ENCODE data around the gene IL5.
"Not testable (repeated sequence)": the region's sequence is repeated elsewhere in the genome, so short reads cannot be mapped to it uniquely, and the experiment has no call there.

The IL5 gene

DNA sequence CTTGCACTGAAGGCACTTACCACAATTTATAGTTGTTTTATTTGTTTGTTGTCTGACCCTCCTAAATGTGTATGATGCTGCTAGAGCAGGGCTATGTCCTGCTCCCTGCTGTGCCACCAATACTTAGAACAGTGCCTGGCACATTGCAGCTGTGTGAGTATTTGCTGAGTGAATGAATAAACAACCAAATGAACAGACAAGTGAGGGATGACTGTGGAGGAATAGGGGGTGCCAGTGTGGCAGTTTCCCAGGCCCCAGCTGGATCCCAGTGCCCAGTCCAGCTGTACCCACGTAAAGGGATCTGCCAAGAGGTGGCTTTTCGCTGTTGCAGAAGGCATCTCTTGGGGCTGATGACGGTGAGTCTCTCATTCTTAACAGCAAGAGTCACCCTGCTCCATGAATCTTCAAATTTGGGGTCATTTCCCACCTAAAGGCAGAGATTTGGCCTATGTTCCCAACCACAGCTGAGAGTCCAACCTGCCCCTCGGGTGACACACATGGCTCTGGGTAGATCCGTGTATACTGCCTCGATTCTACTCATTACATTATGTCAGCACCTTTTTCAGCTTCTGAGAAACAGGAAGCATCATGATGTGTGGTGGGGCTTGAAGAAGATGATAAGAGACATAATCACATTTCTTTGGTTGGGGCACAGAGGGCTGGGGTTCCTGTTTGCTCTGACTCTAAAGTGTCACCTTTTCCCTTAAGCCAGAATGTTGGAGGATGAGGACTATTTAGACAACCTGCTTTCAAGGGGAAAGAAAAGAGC, 14.3 kb downstream of the IL5 start:
- FAIRE-seq: no peak

DNA sequence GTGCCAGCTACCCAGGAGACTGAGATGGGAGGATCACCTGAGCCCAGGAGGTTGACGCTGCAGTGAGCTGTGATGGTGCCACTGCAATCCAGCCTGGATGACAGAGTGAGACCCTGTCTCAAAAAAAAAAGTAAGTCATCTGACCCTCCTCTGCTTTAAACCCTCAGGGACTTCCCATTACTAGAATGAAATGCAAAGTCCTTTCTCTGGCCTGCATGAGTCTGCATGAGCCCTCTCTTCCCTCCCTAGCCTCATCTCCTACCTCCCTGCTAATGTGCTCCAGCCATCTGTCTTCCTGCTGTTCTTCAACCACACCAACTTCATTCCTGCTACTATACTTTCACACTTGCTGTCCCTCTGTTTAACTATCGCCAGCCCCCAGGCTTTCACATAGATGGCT, 15.3 kb downstream of the IL5 start:
- no peak for FAIRE-seq

DNA sequence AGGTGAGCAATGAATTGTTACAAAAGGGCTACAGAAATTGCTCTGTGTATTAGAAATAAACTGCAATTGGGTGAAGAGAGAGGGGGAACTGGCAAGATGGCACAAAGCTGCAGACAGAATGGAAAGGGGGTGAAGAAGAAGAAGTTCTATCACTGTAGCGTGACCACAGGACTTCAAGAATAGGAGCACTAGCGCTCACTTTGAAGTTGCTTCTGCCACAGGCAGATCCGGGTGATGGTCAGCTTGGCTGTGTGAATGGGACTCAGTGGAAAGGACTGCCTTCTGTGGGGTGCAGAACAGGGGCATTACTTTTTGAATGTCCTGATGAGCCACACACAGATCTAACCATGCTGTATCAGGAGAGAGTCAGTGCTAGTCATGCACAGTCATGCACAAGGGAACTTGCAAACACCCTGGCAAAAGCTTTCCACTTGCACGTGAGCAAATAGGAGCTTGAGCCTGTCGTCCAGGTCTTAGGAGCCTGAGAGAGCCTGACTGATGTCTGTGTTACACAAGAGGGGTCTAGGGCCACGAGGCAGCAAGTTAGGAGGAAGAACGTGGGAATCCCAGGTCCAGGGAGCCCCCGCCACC, 16.3 kb downstream of the IL5 start:
- FAIRE-seq: no peak

DNA sequence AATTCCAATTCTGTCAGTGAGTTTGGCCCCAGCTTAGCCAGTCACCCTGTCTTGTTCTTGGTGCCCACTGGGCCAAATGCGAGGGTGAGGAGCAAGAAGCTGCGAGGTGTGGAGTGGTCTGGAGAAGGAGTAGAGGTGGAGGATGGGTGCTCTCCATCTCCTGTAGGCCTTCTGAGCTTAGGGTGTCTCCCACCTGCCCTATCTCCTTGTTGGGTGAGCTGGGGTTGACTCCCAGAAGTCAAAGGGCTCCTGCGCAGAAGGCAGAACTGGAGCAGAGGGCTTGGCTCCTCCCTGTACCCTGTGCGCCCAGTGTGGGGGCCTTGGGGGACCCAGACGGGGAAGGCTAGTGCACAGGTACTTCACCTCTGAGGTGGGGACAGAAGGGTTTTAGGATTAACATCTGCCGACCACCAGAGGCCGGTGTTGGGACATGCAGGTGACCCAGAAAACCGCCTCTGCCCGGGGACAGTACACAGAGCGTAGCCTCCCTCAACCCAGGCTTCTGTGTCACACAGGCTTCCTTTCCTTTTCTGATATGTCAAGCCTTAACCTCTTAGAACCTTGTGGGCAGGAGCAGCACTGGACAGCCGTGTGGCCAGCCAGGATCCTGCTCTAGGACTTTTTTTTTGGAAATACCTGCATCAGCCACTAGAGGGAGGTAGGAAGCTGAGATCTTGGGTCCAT, 16.9 kb downstream of the IL5 start:
- FAIRE-seq: peak; percentile 32

DNA sequence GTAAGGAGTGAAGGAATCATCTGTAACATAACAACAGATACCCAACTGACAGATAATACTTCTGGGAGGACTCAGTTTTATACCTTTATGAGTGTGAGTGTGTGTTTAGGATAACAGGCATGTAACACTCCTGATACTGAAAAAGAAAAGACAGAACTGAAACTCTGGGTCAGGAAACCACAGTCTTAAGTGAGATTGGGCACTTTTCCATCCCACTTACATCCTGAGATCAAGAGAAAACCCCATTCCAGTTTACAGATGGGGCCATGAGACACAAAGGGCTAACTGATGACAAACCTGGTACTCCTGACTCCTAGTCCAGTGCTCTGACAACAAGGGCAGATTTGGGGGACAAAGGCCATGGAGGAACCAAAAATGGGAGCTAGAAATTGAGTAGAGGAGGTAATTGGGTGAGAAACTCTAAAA, 18.0 kb downstream of the IL5 start:
- FAIRE-seq: no peak

DNA sequence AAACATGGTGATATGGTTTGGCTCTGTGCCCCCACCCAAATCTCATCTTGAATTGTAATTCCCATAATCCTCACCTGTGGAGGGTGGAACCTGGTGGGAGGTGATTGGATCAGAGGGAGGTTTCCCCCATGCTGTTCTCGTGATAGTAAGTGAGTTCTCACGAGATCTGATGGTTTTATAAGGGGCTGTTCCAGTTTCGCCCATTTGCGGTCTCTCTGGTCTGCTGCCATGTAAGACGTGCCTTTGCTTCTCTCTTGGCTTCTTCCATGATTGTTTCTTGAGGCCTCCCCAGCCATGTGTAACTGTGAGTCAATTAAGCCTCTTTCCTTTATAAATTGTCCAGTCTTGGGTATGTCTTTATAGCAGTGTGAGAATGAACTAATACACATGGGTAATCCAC, 18.4 kb downstream of the IL5 start:
- FAIRE-seq: not testable (repeated sequence)

DNA sequence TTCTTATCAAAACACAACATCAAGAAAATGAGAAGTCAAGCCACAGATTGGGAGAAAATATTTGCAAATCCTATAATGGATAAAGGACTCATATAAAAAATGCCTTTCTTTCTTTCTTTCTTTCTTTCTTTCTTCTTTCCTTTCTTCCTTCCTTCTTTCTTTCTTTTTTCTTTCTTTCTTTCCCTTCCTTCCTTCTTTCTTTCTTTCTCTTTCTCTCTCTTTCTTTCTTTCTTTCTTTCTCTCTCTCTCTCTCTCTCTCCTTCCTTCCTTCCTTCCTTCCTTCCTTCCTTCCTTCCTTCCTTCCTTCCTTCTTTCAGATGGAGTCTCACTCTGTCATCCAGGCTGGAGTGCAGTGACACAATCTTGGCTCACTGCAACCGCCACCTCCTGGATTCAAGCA, 21.3 kb downstream of the IL5 start:
- FAIRE-seq: not testable (repeated sequence)

DNA sequence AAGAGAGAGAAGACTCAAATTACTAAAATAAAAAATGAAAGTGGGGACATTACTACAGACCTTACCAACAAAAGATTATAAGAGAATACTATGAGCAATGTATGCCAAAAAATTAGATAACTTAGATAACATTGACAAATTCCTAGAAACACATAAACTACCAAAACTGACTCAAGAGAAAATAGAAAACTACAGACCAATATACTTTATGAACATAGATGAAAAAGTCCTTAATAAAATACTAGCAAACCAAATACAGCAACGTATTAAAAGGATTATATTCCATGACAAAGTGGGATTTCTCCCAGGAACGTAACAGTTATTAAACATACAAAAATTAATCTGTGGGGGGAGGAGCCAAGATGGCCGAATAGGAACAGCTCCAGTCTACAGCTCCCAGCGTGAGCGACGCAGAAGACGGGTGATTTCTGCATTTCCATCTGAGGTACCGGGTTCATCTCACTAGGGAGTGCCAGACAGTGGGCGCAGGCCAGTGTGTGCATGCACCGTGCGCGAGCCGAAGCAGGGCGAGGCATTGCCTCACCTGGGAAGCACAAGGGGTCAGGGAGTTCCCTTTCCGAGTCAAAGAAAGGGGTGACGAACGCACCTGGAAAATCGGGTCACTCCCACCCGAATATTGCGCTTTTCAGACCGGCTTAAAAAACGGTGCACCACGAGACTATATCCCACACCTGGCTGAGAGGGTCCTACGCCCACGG, 29.5 kb downstream of the IL5 start:
- FAIRE-seq: not testable (repeated sequence)

DNA sequence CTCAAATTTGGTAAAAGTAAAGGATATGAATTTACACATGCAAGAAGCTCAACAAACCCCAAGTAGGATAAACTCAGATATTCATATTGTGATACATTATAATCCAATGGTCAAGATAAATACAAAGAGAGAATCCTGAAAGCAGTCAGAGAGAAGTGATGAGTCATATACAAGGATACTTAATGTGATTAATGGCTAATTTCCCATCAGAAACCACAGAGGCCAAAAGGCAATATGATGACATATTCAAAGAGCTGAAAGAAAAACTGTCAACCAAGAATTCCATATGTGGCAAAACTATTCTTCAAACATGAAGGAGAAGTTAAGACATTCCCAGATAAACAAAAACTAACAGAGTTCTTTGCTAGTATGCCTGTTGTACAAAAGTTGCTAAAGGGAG, 33.2 kb downstream of the IL5 start:
- FAIRE-seq: no peak

DNA sequence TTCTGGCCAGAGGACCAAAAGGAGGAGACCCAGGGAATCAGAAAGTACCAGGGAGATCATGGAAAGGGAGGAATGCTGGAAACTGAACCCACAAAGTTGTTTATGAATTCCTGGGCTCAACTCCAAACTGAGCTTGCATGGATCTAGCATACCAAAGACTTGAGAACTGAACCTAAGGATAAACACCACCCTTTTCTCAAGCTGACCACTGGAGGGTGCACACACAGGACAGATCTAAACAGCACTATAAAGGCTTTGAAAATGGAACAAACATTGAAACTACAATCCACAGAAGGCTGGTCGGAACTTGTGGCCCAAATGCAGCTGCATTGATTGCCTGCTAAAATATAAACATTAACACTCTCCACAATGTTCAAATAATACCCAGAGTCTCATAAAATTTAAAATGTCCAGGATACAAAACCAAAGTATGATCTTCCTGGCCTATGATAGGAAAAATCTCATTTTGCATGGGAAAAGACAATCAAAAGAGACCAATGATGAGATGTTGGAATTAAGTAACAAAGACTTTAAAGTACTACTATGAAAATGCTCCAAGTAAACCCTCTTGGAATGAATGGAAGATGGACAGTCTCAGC, 37.1 kb downstream of the IL5 start:
- peak; percentile 92 for FAIRE-seq

DNA sequence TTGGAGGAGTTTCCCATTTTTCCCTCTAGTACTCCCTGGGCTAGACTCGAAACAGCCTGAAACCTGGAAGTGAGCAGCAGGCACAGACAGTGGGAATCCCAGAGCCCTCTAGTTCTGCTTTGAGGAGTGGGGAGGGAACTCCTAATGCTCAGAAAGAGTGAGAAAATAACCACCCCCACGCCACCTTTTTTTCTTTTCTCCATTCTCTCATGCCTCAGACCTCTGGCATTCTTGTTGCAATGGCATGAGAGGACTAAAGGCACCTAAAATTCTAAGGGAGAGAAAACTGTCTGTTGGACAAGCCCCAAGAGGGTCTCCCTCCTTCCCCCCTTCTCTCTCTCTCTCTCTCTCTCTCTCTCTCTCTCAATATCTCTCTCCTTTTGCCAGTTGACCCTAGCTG, 37.7 kb downstream of the IL5 start:
- no peak for FAIRE-seq

DNA sequence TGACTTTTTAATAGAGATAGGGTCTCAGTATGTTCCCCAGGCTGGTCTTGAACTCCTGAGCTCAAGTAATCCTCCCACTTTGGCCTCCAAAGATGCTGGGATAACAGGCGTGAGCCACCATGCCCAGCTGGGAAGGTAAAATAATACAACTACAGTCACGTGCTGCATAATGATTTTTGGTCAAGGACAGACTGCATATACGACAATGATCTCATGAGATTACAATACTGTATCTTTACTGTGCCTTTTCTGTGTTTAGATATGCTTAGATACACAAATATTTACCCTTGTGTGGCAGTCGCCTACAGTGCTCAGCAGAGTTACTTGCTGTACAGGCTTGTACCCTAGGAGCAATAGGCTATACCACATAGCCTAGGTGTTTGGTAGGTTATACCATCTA, 38.6 kb downstream of the IL5 start:
- no peak for FAIRE-seq

DNA sequence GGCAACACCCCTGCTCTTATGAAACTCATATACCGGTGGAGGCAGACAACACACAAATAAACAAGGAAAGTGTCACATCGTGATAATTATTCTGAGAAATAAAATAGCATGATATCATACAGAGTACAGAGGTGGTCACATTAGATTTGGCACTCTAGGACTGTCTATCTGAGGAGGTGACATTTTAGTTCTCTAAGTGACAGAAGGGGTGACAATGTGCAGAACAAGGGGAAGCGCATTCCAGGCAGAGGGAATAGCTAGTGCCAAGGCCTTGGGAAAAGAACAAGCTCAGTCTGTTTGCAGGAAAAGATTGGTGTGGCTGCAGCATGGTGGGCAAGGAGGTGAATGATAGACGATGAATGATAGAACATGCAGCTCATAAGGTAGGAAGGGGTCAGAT, 40.1 kb downstream of the IL5 start:
- FAIRE-seq: no peak

DNA sequence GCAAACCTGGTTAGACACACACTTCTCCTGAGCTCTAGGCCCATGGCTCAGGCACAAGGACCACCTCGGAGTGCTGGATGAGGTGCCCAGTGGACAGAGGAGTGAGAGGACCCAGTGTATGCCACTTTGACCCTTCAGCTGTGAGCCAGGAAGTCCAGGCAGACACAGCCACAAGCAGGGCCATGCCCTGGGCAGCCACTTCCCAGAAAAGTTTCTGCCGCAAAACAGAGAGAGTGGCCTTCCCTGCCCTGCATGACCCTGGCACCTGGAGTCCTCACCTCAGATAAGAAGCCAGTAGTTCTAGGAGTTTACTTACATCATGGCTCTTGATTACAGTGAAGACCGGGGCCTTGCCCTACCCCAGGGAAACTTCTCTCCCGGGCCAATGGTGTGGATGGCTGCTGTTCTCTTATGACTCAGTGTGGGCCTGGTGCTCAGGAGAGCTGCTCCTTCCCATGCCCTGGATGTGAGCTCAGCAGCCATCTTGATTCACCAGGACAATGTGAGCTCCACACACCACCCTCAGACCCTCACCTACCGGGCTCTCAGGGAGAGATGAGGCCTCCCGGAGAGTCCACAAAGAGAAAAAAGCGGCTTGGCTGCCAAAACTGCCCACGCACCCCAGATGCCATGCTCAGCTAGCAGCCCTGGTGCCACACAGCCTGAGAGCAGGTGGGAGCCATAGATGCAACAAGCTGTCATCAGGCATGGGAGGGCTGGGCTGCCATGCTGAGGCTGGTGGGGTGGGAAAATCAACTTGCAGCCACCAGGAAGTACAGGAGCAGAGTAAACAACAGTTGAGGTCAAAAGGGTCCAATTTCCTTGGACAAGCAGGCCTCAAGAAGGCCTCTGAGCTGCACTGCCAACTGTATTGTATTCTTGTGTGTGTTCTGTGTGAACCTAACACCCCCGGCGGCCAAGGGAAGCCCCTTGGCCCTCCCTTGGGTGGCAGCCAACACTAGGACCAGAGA, 41.1 kb downstream of the IL5 start:
- no peak for FAIRE-seq

DNA sequence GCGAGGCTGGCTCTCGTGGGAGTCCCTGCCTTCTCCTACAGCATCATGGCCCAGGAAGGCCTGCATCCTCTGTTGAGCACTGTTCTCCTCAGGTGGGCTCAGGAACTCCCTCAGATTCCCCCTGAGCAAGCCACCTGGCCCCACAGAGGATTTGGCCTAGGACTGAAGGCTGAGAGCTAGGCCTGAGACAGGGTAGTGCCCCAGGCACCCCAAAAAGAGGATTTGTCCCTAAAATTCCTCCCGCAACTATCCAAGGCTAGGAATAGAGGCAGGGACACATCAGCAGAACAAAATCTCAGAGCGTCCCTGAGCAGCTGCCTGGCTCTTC, 41.7 kb downstream of the IL5 start:
- FAIRE-seq: no peak

DNA sequence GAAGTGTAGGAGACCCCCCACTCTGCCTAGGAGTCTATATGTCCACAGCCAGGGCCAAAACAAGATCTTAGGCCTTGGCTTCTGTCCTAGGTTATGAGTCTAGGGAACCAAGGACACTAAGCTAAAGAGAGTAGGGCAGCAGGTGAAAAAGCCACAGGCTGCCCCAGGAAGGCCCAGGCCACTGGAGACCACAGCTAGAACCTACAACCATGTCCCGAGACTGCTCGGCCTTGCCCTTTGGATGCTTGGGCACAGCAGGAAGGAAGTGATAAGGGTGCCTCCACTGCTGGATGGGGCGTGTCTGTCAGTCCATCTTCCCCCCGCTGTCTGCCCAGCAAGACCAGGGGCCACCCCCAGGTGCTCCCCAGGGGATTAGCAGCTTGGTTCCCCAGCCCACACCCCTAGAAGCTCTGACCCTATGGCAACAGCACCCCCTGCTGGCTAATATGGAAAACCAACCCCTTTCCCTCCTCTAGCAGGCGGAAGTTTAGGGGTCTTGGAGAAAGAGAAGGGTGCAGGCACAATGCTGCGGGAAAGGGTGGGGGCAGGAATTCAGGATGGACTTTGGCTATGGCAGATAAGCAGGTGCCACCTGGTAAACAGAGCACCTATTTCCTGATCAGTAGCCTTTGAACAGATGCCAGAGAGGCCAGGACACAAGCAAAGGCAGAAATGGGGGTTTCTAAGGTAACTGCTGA, 42.2 kb downstream of the IL5 start:
- FAIRE-seq: no peak

DNA sequence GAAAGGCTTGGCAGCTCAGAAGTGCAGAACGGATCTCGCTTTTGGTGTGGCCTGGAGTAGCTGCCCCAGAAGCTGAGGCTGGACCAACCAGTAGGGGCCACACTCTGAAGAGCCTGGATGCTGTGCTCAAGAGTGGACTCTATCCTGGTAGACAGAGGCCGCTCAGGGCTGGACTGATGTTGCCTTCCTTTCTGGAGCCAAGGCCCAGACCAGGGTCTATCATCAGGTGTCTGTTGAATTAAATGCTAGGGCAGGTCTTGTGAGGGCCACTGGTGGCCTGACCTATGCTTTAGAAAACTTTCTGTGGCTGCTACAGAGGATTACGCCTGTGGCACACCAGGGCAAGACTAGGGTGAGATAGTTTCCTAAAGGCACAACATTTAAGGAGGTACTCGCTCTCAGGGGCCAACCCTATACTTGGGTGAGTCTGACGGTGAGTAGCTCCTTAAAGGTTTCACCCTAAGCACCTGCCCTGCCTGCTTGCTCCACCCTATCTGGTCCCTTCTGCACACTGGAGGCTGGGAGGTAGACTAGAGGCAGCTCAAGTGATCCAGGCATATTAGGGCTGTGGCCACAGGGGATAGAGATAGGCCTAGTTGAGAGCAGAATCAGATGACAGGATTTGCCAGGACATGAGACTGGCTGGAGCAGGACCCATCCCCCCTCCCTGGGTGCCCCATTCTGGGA, 42.9 kb downstream of the IL5 start:
- FAIRE-seq: no peak

DNA sequence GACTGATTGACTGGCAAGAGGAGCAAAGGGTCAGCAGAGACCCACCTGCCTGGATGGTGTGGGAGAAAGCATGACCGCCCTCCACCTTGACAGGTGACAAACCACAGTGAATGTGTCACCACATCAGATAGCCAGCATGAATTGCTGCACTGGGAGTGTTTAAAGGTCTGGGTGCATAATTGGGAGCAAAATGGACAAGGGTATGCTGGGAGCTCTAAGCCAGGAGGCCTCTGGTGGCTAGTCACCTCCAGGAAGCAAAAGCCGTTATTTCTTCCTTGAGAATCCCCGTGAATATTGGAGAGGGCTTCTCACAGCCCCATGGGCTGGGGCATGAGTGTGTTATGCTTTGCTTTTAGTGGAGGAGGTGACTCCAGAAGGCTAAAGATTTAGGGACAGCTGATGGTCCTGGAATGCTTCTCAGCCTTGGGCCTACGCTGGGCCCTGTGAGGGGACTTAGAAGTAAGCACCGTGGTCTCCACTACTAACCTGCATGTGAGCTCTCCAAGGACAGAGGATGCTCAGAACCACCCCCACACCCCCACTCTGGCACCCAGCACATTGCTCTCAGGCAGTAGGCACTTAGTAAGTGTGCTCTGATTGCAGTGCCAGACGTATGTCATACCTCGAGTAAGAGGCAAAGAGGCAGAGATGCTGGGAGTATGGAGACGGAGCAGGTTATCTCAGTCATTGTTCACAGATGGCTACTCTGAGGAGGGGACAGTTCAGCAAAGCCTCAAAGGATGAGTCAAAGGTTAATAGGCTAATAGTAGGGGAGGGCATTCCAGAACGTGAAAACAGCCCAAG, 43.7 kb downstream of the IL5 start:
- FAIRE-seq: no peak

DNA sequence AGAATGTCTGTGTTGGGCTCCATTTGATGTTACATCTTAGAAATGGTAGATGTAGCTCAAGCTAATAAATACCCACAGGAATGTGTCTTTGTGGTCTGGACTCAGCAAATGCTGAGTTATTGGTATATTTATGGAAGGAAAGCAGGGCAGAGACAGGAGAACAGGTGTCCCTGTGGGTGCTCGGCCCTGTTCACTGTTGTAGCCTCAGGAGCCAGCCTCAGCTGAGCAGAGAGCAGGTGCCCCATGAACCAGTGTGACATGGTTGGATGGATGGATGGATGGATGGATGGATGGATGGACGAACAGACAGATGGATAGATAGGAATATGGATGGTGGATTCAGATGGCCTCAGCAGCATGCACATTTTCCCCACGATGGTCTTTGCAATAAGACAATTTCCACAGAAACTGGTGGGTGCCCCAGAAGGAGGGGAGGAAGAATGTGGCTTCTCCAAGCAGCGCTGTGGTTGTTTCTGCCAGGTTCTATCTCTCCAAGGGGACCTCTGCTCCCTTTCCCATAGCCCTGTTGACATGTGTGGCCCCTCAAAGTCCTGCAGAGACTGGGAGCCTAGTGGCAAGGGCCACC, 44.5 kb downstream of the IL5 start:
- FAIRE-seq: no peak

DNA sequence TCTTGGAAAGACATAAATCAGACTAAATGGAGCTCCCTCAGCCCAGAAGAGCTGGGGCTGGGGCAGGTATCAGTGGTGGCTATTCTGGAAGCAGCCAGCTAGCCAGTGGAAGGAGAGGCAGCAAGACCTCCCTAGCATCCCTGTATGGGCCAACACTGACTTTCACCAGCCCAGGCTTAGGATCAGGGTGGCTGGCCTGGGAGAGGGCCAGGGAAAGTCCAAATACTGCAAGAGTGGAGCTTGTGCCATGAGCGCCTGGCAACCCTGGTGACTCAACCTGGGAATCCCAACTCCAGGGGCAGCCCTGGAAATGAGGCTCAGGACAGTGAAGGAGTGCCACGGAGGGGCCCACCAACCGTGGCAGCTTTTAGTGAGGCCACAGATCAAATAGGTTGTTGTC, 45.2 kb downstream of the IL5 start:
- no peak for FAIRE-seq

Measured in A204.1 (cell line).